DOHH2 (cell line): ENCODE data around the gene CEBPE.

ENCODE experiments used
- H3F3A ChIP-seq: fragments of 200-600 bp; sonication (generic), shearing (Covaris generic); 2 replicates; pipeline ENCODE4 v1.6.0; 2016; ENCODE audit warnings: antibody characterized with exemption, mild to moderate bottlenecking; ENCODE audit not compliant: control insufficient read depth, insufficient read depth
- H3K27ac ChIP-seq: fragments of 200-600 bp; sonication (generic); 2 replicates; pipeline ENCODE4 v1.5.1; 2014; ENCODE audit warnings: low read depth, mild to moderate bottlenecking, low read length, moderate library complexity
- H3K27me3 ChIP-seq: fragments of 200-600 bp; sonication (generic); 2 replicates; pipeline ENCODE4 v1.6.1; 2014; ENCODE audit warnings: mild to moderate bottlenecking, low read length, mixed read lengths; ENCODE audit not compliant: control insufficient read depth
- H3K36me3 ChIP-seq: fragments of 200-600 bp; sonication (generic); 2 replicates; pipeline ENCODE4 v1.6.1; 2014; ENCODE audit warnings: mild to moderate bottlenecking, low read length, moderate library complexity, mixed read lengths; ENCODE audit not compliant: control insufficient read depth
- H3K4me1 ChIP-seq: fragments of 200-600 bp; sonication (generic); 2 replicates; pipeline ENCODE4 v1.6.1; 2014; ENCODE audit warnings: mild to moderate bottlenecking, low read length, mixed read lengths; ENCODE audit not compliant: control insufficient read depth
- H3K4me2 ChIP-seq: fragments of 200-600 bp; sonication (generic); 2 replicates; pipeline ENCODE4 v1.6.0; 2014; ENCODE audit warnings: mild to moderate bottlenecking, low read length, moderate library complexity
- H3K4me3 ChIP-seq: fragments of 200-600 bp; sonication (generic); 2 replicates; pipeline ENCODE4 v1.5.1; 2014; ENCODE audit warnings: mild to moderate bottlenecking, low read length, mixed read lengths
- H3K79me2 ChIP-seq: fragments of 200-600 bp; sonication (generic); 2 replicates; pipeline ENCODE4 v1.6.1; 2014; ENCODE audit warnings: mild to moderate bottlenecking, low read length, mixed read lengths; ENCODE audit not compliant: control insufficient read depth
- H3K9me2 ChIP-seq: fragments of 200-600 bp; sonication (generic); replicated peaks from 2 replicates; pipeline ENCODE4 v1.6.1; 2014; ENCODE audit warnings: mild to moderate bottlenecking, low read length, mixed read lengths; ENCODE audit not compliant: control insufficient read depth
- H3K9me3 ChIP-seq: fragments of 200-600 bp; sonication (generic); 2 replicates; pipeline ENCODE4 v1.6.1; 2014; ENCODE audit warnings: antibody characterized with exemption, low read length, mixed read lengths; ENCODE audit not compliant: control insufficient read depth, insufficient read depth
- H4K20me1 ChIP-seq: fragments of 200-600 bp; sonication (generic); 2 replicates; pipeline ENCODE4 v1.6.0; 2014; ENCODE audit warnings: low read depth, mild to moderate bottlenecking, antibody characterized with exemption, low read length, moderate library complexity; ENCODE audit not compliant: control insufficient read depth, insufficient read depth
- EZH2phosphoT487 ChIP-seq: fragments of 200-600 bp; sonication (generic); IDR thresholded peaks from 2 replicates; pipeline ENCODE4 v1.6.1; 2017; ENCODE audit warnings: borderline replicate concordance, mild to moderate bottlenecking, antibody characterized with exemption, low read length, moderate library complexity, mixed read lengths
- TF ChIP-seq, protein P1 (sequence below): fragments of 200-600 bp; sonication (generic); IDR thresholded peaks from one replicate; pipeline ENCODE4 v1.5.1; 2014; ENCODE audit warnings: antibody characterized with exemption, mild to moderate bottlenecking, low read depth, low read length; ENCODE audit not compliant: poor library complexity, severe bottlenecking

The CEBPE gene

DNA sequence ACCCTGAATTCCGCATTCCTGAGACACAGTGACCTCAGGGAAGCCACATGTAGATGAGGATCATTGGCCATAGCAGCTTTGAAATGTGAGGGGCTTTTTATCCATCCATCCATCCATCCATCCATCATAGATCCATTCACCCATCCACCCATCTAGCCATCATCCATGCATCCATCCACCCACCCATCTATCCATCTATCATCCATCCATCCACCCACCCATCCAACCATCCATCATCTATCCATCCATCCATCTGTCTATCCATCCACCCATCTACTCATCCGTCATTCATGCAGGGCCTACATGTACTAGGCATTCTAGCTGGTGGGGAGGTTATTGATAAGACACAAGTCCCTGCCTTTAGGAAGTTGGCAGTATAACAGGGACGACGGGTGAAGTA is 27.9 kb upstream of the CEBPE start:
- H3K9me2 ChIP-seq = no peaks in the 10 kb centered on the region
- no peak overlapping the region for H3K27ac ChIP-seq
- H3K4me1 ChIP-seq = peaks cover 6% of the 10 kb centered on the region; the same call in 1 of the 2 replicates
- no peak for TF ChIP-seq EZH2phosphoT487
- TF ChIP-seq, protein P1, sequence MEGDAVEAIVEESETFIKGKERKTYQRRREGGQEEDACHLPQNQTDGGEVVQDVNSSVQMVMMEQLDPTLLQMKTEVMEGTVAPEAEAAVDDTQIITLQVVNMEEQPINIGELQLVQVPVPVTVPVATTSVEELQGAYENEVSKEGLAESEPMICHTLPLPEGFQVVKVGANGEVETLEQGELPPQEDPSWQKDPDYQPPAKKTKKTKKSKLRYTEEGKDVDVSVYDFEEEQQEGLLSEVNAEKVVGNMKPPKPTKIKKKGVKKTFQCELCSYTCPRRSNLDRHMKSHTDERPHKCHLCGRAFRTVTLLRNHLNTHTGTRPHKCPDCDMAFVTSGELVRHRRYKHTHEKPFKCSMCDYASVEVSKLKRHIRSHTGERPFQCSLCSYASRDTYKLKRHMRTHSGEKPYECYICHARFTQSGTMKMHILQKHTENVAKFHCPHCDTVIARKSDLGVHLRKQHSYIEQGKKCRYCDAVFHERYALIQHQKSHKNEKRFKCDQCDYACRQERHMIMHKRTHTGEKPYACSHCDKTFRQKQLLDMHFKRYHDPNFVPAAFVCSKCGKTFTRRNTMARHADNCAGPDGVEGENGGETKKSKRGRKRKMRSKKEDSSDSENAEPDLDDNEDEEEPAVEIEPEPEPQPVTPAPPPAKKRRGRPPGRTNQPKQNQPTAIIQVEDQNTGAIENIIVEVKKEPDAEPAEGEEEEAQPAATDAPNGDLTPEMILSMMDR = no peak
- no peaks in the 10 kb centered on the region for H4K20me1 ChIP-seq
- no peak overlapping the region for H3K4me3 ChIP-seq
- no peaks in the 10 kb centered on the region for H3K9me3 ChIP-seq
- H3K4me2 ChIP-seq = no peak overlapping the region
- H3K27me3 ChIP-seq = peaks cover 19% of the 10 kb centered on the region; the same call in 1 of the 2 replicates
- H3K79me2 ChIP-seq = no peaks in the 10 kb centered on the region
- H3F3A ChIP-seq = no peaks in the 10 kb centered on the region
- no peaks in the 10 kb centered on the region for H3K36me3 ChIP-seq

DNA sequence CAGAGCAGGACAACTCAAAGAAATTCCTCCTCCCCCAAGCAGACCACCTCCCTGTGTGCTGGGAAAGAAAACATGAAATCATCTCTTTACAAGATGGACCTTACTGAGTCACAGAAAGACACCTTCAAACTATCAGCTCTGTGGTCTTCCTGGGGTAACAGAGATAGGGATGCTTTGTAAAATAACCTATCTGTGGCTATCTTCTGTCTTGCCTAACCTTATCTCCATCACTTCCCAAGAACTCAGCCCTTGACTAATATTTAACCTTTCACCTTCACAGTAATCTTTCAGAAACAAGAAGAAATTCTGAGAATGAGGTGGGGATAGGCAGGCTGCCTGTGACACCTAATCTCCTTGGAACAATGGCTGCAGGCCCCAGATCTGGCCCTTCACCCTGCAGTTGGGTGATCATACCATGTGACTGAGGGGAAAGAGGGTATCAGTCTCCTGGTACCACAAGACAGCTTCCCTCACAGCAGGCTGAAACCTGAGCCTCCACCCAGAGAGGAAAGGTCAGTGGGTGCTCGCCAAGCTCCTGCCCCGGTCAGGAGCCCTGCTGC is 27.4 kb upstream of the CEBPE start:
- Histone ChIP-seq H3K4me3 (no peak overlapping the region), H3K27me3 (peaks cover 19% of the 10 kb centered on the region; the same call in 1 of the 2 replicates), H4K20me1 (no peaks in the 10 kb centered on the region), H3K79me2 (no peaks in the 10 kb centered on the region), H3F3A (no peaks in the 10 kb centered on the region), H3K27ac (no peak overlapping the region), H3K4me1 (peaks cover 6% of the 10 kb centered on the region; the same call in 1 of the 2 replicates), H3K4me2 (no peak overlapping the region), H3K9me3 (no peaks in the 10 kb centered on the region), H3K9me2 (no peaks in the 10 kb centered on the region), H3K36me3 (no peaks in the 10 kb centered on the region)
- TF ChIP-seq EZH2phosphoT487 = no peak
- TF ChIP-seq, protein P1 = no peak

DNA sequence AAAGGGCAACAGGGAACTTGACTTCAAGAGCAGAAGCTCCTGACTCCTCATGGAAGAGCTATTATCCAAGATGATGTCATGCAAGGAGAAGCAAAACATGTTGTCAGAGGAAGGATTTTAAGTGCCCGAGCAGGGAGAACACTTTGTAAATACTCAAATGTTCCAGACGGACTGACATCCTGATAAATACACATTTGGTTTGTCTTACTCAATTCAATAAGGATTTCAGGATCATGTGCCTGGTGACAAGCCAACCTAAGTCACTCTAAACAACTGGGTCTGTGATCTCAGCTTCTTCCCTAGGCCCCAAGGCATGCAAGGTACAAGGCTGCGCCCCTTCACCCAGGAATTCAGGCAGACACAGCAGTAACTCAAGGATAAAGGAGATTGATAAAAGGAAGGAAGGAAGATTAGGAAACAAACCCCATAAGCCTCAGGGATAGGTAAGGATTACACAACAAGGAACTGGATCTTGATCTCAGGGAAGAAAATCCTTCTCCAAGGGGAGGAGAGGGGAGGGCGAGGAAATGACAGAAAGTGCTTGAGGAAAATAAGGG is 26.8 kb upstream of the CEBPE start:
- TF ChIP-seq EZH2phosphoT487 = no peak
- TF ChIP-seq, protein P1 = no peak
- Histone ChIP-seq H3K4me2 (no peak overlapping the region), H3K79me2 (no peaks in the 10 kb centered on the region), H4K20me1 (no peaks in the 10 kb centered on the region), H3F3A (no peaks in the 10 kb centered on the region), H3K4me3 (no peak overlapping the region), H3K4me1 (peaks cover 6% of the 10 kb centered on the region; the same call in 1 of the 2 replicates), H3K27ac (no peak overlapping the region), H3K27me3 (peaks cover 19% of the 10 kb centered on the region; the same call in 1 of the 2 replicates), H3K36me3 (no peaks in the 10 kb centered on the region), H3K9me3 (no peaks in the 10 kb centered on the region), H3K9me2 (no peaks in the 10 kb centered on the region)
